H54 (cell line): Measurements from ENCODE around the gene F10.
A peak's percentile ranks its signal among the peaks of the same experiment; 100 is the strongest.

Experiments
- DNase-seq: peaks from one replicate; pipeline ENCODE4 v3.0.0; 2011; ENCODE audit warnings: low spot score, mixed read lengths; ENCODE audit not compliant: insufficient read length
- FAIRE-seq: peaks from 3 replicates; lab custom pipeline; 2011; peaks lifted over from hg19 to GRCh38; lab: Jason Lieb, UNC
- POLR2A ChIP-seq: IDR thresholded peaks from 2 replicates; pipeline ENCODE4 v1.6.1; 2011; ENCODE audit warnings: low read depth, mild to moderate bottlenecking, low read length

F10 gene

DNA sequence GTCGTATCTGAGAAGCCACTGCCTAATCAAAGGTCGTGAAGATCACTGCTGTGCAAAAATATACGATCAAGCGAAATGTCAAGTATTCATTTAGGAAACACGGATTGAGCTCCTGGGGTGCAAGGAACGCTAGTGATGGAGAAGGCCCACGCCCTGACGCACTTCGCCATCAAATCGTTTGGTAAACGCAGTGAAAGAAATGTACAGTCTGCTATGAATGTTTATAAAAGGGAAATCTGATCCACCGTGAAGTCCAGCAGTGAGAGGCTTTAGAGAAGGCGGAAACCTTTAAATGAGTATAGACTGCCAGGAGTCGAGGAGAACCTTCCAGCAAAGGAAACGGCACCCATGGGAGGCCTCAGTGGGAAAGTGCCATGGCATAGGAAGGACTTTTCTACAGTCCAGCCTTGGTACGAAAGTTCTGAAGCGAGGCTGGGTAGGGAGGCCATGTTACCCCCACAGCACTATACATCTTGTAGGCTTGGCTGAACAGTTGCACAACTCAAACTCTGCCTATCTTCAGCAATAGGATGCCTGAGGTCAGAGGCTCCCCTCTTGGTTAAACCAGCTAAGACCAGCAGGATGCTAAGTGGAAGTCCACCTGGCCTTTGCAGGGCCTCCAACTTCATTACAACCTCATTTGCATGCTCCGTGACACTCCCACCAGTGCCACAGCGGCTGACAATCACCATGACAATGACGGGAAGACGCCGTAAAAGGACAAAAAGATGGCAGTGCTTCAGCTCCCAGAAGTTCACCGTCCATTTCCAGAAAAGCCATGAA is 65.5 kb downstream of the F10 start:
- DNase-seq (no peak), FAIRE-seq (no peak)
- no peak for TF ChIP-seq POLR2A

DNA sequence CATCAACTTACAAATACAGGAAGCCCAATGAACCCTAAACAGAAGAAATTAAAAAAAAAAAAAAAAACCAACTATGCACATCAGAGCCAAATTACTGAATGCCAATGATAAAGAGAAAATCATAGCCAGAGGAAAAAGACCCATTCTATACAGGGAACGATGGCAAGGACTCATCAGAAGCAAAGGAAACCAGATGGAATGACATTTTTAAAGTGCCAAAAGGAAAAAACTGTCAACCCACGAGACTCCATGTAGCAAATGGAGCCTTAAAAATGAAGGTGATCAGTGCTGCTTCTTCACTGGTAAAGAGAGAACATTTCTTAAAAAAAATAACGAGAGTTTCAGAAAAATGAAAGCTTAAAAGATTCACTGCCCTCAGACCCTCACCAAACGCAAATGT is 67.6 kb downstream of the F10 start:
- DNase-seq (no peak), FAIRE-seq (no peak)
- TF ChIP-seq POLR2A: no peak

DNA sequence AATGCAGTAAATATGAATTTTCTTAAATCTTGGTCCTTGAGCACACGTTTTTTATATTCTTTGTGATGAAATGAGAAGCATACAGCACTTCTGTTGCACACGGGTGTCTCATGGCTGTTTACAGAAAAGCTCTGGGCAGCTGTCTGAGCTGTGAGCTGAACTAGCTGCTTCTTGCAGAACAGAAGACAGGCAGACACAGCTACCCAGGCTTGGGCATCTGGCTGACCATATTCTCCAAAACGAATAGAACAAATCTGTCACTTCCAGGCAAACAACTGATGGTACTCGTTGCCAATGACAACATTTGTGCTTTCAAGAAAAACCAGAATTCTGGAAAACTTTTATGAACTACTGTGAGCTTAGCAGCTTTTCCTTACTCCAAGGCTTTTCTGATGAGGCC is 69.7 kb downstream of the F10 start:
- FAIRE-seq: no peak
- no peak for TF ChIP-seq POLR2A

DNA sequence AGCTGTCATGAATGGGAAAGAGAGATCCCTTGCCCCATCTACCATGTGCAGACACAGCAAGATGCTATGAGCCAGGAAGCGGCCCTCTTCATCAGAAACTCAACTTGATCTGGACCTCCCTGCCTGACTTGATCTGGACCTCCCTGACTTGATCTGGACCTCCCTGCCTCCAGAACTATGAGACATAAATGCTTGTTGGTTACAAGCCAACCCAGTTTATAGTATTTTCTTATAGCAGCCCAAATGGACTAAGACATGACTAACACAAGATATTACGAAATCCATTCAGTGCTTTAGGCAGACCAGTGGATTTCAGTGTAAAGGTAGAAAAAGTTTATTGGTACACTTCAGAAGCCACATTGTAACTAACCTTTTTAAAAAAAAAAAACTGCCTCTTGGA is 70.3 kb downstream of the F10 start:
- DNase-seq: no peak
- FAIRE-seq: peak; percentile 74
- no peak for TF ChIP-seq POLR2A

More for the DNA sequence above, 69.7 kb downstream of the F10 start:
- no peak for DNase-seq

DNA sequence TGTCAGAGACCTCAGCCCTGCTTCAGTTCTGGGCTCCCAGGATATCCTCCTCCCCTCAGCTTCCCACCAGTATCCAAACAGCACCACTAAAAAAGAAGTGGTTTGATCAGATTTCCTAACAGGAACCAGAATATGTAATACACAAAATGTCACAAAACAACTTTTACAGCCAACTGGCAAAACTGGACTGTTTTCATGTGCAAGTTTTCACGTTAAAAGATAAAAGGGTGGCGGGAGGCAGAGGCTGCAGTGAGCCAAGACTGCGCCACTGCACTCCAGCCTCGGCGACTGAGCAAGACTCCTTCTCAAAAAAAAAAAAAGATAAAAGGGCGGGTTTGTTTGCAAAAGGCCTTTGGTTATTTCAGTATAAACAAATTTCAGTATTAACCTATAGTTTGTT is 72.8 kb downstream of the F10 start:
- DNase-seq (no peak), FAIRE-seq (no peak)
- TF ChIP-seq POLR2A: no peak

DNA sequence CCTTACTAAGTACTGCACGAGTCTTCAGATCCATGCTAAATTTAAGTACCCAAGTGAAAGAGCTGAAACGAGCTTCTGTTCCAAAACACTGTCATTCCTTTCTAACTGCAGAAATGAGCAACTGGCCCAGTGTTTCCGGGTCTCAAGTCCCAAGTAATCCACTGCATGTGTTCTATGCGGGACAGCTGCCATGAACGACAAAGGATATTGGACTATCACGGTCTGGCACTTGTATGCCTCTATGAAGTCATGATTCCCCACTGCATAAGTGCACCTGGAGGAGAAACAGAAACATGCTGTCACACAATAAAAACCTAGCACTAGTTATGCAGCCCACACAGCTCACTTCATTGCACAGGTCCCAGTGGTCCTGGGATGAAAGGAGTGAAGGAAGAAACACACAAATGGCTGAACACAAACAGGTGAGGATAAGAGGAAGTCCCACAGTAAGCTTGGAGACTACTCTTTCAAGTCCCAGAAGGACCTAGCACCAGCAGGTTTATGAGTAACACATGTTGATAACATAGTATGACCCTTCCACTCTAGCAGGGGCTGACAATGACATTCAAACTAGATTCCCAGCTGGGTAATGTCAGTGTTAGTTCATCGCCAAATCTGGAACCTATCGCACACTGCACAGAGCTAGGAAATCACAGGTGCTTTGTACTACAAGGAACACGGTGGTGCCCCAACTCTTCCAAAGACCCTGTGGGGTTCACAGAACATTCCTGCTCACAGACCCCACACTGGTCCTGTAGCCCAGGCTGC is 74.6 kb downstream of the F10 start:
- TF ChIP-seq POLR2A: no peak
- no peak for FAIRE-seq

More for the DNA sequence above, 74.6 kb downstream of the F10 start:
- no peak for DNase-seq
